Activated CD8-positive, alpha-beta memory T cell treated with anti-CD3 and anti-CD28 coated beads for 36 hours (primary cell): ENCODE measurements around the gene C20orf204. TPM values are rescaled to one million over a fixed set of nuclear protein-coding genes. Genes with fewer than 3 reads are reported as not detected.
"Not testable (repeated sequence)": the region's sequence is repeated elsewhere in the genome, so short reads cannot be mapped to it uniquely, and the experiment has no call there.

Source experiments
- CTCF ChIA-PET: fragments of 350-600 bp; sonication (Branson Sonifier 250); formaldehyde crosslinking; loops from one replicate; lab custom pipeline; 2021; ENCODE audit warnings: antibody characterized with exemption; lab: Charles Lee
- POLR2A ChIA-PET: fragments of 350-600 bp; sonication (Branson Sonifier 250); formaldehyde crosslinking; loops from one replicate; lab custom pipeline; 2021; ENCODE audit warnings: antibody characterized with exemption; lab: Charles Lee
- total RNA-seq, 2 experiments: library from RNA; stranded (reverse); gene quantifications; one replicate each; pipeline ENCODE4 v1.2.3, GENCODE V29; 2021

C20orf204 gene
- total RNA-seq, 2 experiments from 2014 or later = 2.1 to 2.6 TPM

- CTCF ChIA-PET = interaction anchor here (0.7 to 3.1 kb wide), 14 partner anchors 12 to 171 kb away, joined by 3 to 29 read pairs (median 4); partner anchors contain the start of gene PCMTD2
- POLR2A ChIA-PET = interaction anchor here (0.7 to 1.1 kb wide), 2 partner anchors 104 to 173 kb away, joined by 3 to 5 read pairs; no protein-coding TSS in a partner anchor
Measured at GRCh38 chr20:64083804-64084684, 48.1 kb downstream of the C20orf204 start, which contains the start of gene LKAAEAR1. Gene LKAAEAR1, minus strand, starts transcription at chr20:64084398. Its CDS starts 179 bp downstream, at chr20:64084219.

- CTCF ChIA-PET = interaction anchor here (0.7 to 3.1 kb wide), 5 partner anchors 12 to 148 kb away, joined by 3 to 29 read pairs (median 3); no protein-coding TSS in a partner anchor
- POLR2A ChIA-PET = interaction anchor here (0.7 to 1.1 kb wide), 2 partner anchors 104 to 173 kb away, joined by 3 to 5 read pairs; no protein-coding TSS in a partner anchor
Measured at GRCh38 chr20:64084685-64085152, 48.7 kb downstream of the C20orf204 start.

- POLR2A ChIA-PET = no interaction called here
- CTCF ChIA-PET = no interaction called here
Measured at GRCh38 chr20:64086801-64087200, 50.8 kb downstream of the C20orf204 start.

DNA sequence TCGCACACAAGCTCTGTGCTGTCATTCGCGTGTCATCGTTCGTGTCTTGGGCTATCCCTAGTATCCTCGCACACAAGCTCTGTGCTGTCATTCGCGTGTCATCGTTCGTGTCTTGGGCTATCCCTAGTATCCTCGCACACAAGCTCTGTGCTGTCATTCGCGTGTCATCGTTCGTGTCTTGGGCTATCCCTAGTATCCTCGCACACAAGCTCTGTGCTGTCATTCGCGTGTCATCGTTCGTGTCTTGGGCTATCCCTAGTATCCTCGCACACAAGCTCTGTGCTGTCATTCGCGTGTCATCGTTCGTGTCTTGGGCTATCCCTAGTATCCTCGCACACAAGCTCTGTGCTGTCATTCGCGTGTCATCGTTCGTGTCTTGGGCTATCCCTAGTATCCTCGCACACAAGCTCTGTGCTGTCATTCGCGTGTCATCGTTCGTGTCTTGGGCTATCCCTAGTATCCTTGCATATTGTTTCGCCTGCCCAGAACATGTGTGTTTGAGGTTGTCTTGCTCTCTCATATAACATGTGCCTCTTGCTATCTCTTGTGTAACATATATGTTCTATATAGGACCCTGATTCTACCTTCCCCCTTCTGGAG lies 51.3 kb downstream of the C20orf204 start:
- CTCF ChIA-PET, POLR2A ChIA-PET: not testable (repeated sequence)

- CTCF ChIA-PET = interaction anchor here (1.4 kb wide), 1 partner anchor 32 kb away, joined by 8 read pairs; no protein-coding TSS in a partner anchor
- POLR2A ChIA-PET = not testable (repeated sequence)
Measured at GRCh38 chr20:64088586-64088985, 52.6 kb downstream of the C20orf204 start.

Other genes with a start within 250 kb of the C20orf204 start
- under 1 TPM; 0.25 TPM for gene ZBTB46, start 204.9 kb upstream of the C20orf204 start, total RNA-seq
- under 1 TPM in 1 of 2 experiments, not detected in 1; 0.13 TPM for gene ABHD16B, start 174.7 kb upstream of the C20orf204 start, total RNA-seq
- gene TPD52L2, start 170.9 kb upstream of the C20orf204 start, total RNA-seq = 10 to 100 TPM; 62.7 to 67.0 TPM
- gene DNAJC5, start 141.1 kb upstream of the C20orf204 start, total RNA-seq = 10 to 100 TPM; 40.3 TPM
- 10 to 100 TPM; 32.9 to 35.2 TPM for gene UCKL1, start 79.8 kb upstream of the C20orf204 start, total RNA-seq
- gene ZNF512B, start 66.3 kb upstream of the C20orf204 start, total RNA-seq = 10 to 100 TPM; 11.3 to 12.1 TPM
- gene SAMD10, start 56.5 kb upstream of the C20orf204 start, total RNA-seq = 10 to 100 TPM; 19.0 to 20.5 TPM
- gene PRPF6, start 55.0 kb upstream of the C20orf204 start, total RNA-seq = 10 to 100 TPM; 66.5 to 67.7 TPM
- not detected for gene SOX18, start 13.5 kb downstream of the C20orf204 start, total RNA-seq
- 10 to 100 TPM; 25.9 to 27.5 TPM for gene TCEA2, start 27.0 kb downstream of the C20orf204 start, total RNA-seq
- 10 to 100 TPM; 37.8 to 42.2 TPM for gene RGS19, start 43.3 kb downstream of the C20orf204 start, total RNA-seq
- under 1 TPM; 0.19 to 0.21 TPM for gene OPRL1, start 43.9 kb downstream of the C20orf204 start, total RNA-seq
- under 1 TPM in 1 of 2 experiments, not detected in 1; 0.42 TPM for gene LKAAEAR1, start 48.2 kb downstream of the C20orf204 start, total RNA-seq
- not detected for gene NPBWR2, start 71.4 kb downstream of the C20orf204 start, total RNA-seq
- gene MYT1, start 128.3 kb downstream of the C20orf204 start, total RNA-seq = not detected
- 10 to 100 TPM; 25.9 to 28.0 TPM for gene PCMTD2, start 219.6 kb downstream of the C20orf204 start, total RNA-seq